ENCODE data around the gene ZNF420.

DNA sequence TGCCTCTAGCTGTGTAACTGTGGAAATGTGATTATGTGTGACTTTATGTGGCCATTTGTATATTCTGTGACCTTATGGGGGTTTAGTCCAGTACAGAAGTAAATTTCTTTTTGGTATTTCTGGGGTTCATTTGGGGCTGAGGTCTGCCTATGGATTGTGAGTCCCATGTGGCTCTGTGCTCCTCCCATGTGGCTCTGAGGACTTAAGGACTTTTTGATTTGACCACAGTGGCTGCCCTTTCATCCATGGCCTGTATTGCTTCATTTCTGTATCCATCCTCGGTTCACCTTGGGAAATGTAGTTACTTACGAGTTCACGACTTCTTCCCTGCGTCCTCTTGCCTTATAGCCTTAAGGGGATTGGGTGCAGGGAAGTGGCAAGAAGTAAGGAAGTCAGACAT lies 1.0 kb downstream of the ZNF420 start:
- TF ChIP-seq, protein P1, sequence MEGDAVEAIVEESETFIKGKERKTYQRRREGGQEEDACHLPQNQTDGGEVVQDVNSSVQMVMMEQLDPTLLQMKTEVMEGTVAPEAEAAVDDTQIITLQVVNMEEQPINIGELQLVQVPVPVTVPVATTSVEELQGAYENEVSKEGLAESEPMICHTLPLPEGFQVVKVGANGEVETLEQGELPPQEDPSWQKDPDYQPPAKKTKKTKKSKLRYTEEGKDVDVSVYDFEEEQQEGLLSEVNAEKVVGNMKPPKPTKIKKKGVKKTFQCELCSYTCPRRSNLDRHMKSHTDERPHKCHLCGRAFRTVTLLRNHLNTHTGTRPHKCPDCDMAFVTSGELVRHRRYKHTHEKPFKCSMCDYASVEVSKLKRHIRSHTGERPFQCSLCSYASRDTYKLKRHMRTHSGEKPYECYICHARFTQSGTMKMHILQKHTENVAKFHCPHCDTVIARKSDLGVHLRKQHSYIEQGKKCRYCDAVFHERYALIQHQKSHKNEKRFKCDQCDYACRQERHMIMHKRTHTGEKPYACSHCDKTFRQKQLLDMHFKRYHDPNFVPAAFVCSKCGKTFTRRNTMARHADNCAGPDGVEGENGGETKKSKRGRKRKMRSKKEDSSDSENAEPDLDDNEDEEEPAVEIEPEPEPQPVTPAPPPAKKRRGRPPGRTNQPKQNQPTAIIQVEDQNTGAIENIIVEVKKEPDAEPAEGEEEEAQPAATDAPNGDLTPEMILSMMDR (conservative IDR thresholded peaks at IDR 0.05; ENCODE audit: low read depth, low read length): no peak
- TF ChIP-seq EZH2 (IDR thresholded peaks at IDR 0.05; ENCODE audit: borderline replicate concordance, low read depth, low read length, poor library complexity, severe bottlenecking): no peak
